PC-9 (cell line): ENCODE measurements around the gene EVC. TPM values are rescaled to one million over a fixed set of nuclear protein-coding genes. Genes with fewer than 3 reads are reported as not detected.

Experiments used
- BruUV-seq: library from RNA; stranded (reverse); fragments of 400-500 nt; replicated peaks from 2 replicates; lab custom pipeline; 2021; lab: Mats Ljungman, UMichigan
- CTCF ChIA-PET: fragments of 300-600 bp; sonication (Branson Sonifier 250); formaldehyde crosslinking; loops from one replicate; lab custom pipeline; 2022; ENCODE audit warnings: antibody characterized with exemption; lab: Charles Lee
- POLR2A ChIA-PET: fragments of 300-600 bp; sonication (Branson Sonifier 250); formaldehyde crosslinking; loops from one replicate; lab custom pipeline; 2022; ENCODE audit warnings: antibody characterized with exemption; ENCODE audit not compliant: unreplicated experiment; lab: Charles Lee
- DNase-seq, 2 experiments: peaks; one replicate each; pipeline versions ENCODE4 v3.0.0 to v3.0.0-alpha.2; 2015 to 2022; ENCODE audit warnings: mixed read lengths in 1 of 2
- H2AFZ ChIP-seq: fragments of 200-600 bp; sonication (generic); 2 replicates; pipeline ENCODE4 v1.8.1; 2017; ENCODE audit warnings: antibody characterized with exemption
- H3F3A ChIP-seq: fragments of 200-600 bp; sonication (generic); 2 replicates; pipeline ENCODE4 v1.8.1; 2017; ENCODE audit warnings: antibody characterized with exemption, mild to moderate bottlenecking, low read depth; ENCODE audit not compliant: insufficient read depth
- H3K27ac ChIP-seq: fragments of 200-600 bp; sonication (generic); 2 replicates; pipeline ENCODE4 v1.6.1; 2016; ENCODE audit warnings: mixed run types
- H3K27me3 ChIP-seq: fragments of 200-600 bp; sonication (generic); 2 replicates; pipeline ENCODE4 v1.6.1; 2016; ENCODE audit warnings: low read depth, mixed run types; ENCODE audit not compliant: insufficient read depth
- H3K36me3 ChIP-seq: fragments of 200-600 bp; sonication (generic); 2 replicates; pipeline ENCODE4 v1.6.1; 2016; ENCODE audit warnings: low read depth, mixed run types
- H3K4me1 ChIP-seq: fragments of 200-600 bp; sonication (generic); replicated peaks from 2 replicates; pipeline ENCODE4 v1.6.1; 2016; ENCODE audit warnings: mixed run types; ENCODE audit not compliant: insufficient read depth
- H3K4me2 ChIP-seq: fragments of 200-600 bp; sonication (generic); 2 replicates; pipeline ENCODE4 v1.6.1; 2017; ENCODE audit warnings: mixed run types
- H3K4me3 ChIP-seq: fragments of 200-600 bp; sonication (generic); 2 replicates; pipeline ENCODE4 v1.6.1; 2016; ENCODE audit warnings: mixed run types
- H3K79me2 ChIP-seq: fragments of 200-600 bp; sonication (generic); 2 replicates; pipeline ENCODE4 v1.6.1; 2017; ENCODE audit warnings: low read depth, mixed run types
- H3K9me2 ChIP-seq: fragments of 200-600 bp; sonication (generic); 2 replicates; pipeline ENCODE4 v1.8.1; 2017; ENCODE audit warnings: mild to moderate bottlenecking; ENCODE audit not compliant: insufficient read depth
- H3K9me3 ChIP-seq: fragments of 200-600 bp; sonication (generic); 2 replicates; pipeline ENCODE4 v1.8.1; 2016; ENCODE audit warnings: low read depth; ENCODE audit not compliant: insufficient read depth
- H4K20me1 ChIP-seq: fragments of 200-600 bp; sonication (generic); 2 replicates; pipeline ENCODE4 v1.8.1; 2017; ENCODE audit not compliant: insufficient read depth
- EZH2 ChIP-seq: fragments of 200-600 bp; sonication (generic); IDR thresholded peaks from 2 replicates; pipeline ENCODE4 v1.8.0; 2017; ENCODE audit warnings: antibody characterized with exemption, low read depth
- intact Hi-C: fragments of 100-400 bp; cut with micrococcal nuclease; formaldehyde crosslinking; loops from one replicate; pipeline ENCODE4 v1.10.0; 2022; ENCODE audit not compliant: unreplicated experiment
- total RNA-seq: library from RNA; stranded (reverse); gene quantifications from 2 replicates; pipeline ENCODE4 v1.2.3, GENCODE V29; 2021
- TF ChIP-seq, protein P1 (sequence below): fragments of 200-600 bp; sonication (generic); conservative IDR thresholded peaks from 2 replicates; pipeline ENCODE4 v1.6.1; 2017; ENCODE audit warnings: mixed run types, antibody characterized with exemption, mild to moderate bottlenecking, moderate library complexity

EVC gene
- total RNA-seq, 1 experiment from 2014 or later = 14.0 TPM

DNA sequence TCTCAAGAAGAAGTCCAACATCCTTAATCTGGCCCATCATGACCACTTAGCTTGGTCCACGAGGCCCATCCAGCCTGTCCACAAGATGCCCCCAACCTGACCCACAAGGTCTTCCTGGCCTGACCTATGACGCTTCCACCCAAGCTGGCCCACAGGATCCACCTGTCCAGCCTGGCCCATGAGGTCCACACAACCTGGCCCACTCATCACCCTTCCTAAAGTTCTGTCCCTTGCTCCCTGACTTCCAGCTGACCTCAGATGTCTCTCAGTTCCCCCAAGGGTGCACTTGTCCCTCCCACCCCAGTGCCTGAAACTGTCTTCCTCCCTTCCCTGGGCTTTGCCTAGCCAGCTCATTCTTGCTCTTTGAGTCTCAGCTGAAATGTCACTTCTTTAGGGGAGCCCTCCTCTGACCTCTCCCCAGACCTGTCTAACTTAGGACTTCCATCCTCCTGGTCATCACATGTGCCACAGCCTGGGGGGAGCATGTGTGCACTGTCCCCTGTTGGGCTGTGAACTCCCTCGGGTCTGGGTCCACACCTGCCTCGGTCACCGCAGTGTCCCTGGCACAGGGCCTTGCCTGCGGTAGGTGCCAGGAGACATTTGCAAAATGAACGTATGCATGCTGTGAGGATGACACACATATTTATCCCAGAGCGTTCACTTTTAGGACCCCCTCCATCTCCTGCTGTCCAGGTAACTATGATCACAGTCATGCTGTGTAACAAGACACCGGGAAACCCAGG lies 61.7 kb downstream of the EVC start:
- TF ChIP-seq EZH2 = no peak
- TF ChIP-seq, protein P1, sequence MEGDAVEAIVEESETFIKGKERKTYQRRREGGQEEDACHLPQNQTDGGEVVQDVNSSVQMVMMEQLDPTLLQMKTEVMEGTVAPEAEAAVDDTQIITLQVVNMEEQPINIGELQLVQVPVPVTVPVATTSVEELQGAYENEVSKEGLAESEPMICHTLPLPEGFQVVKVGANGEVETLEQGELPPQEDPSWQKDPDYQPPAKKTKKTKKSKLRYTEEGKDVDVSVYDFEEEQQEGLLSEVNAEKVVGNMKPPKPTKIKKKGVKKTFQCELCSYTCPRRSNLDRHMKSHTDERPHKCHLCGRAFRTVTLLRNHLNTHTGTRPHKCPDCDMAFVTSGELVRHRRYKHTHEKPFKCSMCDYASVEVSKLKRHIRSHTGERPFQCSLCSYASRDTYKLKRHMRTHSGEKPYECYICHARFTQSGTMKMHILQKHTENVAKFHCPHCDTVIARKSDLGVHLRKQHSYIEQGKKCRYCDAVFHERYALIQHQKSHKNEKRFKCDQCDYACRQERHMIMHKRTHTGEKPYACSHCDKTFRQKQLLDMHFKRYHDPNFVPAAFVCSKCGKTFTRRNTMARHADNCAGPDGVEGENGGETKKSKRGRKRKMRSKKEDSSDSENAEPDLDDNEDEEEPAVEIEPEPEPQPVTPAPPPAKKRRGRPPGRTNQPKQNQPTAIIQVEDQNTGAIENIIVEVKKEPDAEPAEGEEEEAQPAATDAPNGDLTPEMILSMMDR = no peak
- H3K4me2 ChIP-seq = no peak overlapping the region
- CTCF ChIA-PET = no interaction called here
- H4K20me1 ChIP-seq = no peaks in the 10 kb centered on the region
- no peak overlapping the region for H3K27ac ChIP-seq
- H3K4me1 ChIP-seq = no peaks in the 10 kb centered on the region
- no TSS peak for BruUV-seq
- POLR2A ChIA-PET = no interaction called here
- H3K27me3 ChIP-seq = no peaks in the 10 kb centered on the region
- no peak overlapping the region for H3K4me3 ChIP-seq
- H3K36me3 ChIP-seq = no peaks in the 10 kb centered on the region
- H3K9me3 ChIP-seq = 0 out of 2 replicates have a peak, but pooled peaks cover 7% of the 10 kb centered on the region
- no peaks in the 10 kb centered on the region for H3K9me2 ChIP-seq
- intact Hi-C loops = no loop called here
- no peaks in the 10 kb centered on the region for H3F3A ChIP-seq
- H3K79me2 ChIP-seq = no peaks in the 10 kb centered on the region
- no peak for DNase-seq
- no peak overlapping the region for H2AFZ ChIP-seq

DNA sequence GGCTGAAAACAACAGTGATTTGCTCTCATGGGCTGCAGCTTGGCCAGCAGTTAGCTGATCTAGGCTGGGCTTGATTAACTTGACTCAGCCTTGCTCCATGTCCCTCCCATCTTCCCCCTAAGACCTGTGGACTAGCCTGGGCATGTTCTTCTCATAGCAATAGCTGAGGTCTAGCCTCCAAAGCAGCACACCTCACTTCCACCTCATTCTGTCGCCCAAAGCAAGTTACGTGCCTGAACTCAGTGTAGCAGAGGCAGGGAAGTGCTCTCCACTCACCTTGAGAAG lies 62.2 kb downstream of the EVC start:
- Histone ChIP-seq H3F3A (no peaks in the 10 kb centered on the region), H3K27me3 (no peaks in the 10 kb centered on the region), H3K4me1 (no peaks in the 10 kb centered on the region), H2AFZ (no peak overlapping the region), H3K9me2 (no peaks in the 10 kb centered on the region), H3K36me3 (no peaks in the 10 kb centered on the region), H3K4me2 (no peak overlapping the region), H3K27ac (no peak overlapping the region), H4K20me1 (no peaks in the 10 kb centered on the region), H3K9me3 (0 out of 2 replicates have a peak, but pooled peaks cover 7% of the 10 kb centered on the region), H3K4me3 (no peak overlapping the region), H3K79me2 (no peaks in the 10 kb centered on the region)
- no TSS peak for BruUV-seq
- TF ChIP-seq EZH2 = no peak
- TF ChIP-seq, protein P1 = no peak
- intact Hi-C loops = no loop called here
- ChIA-PET POLR2A (no interaction called here), CTCF (no interaction called here)
- DNase-seq = no peak

DNA sequence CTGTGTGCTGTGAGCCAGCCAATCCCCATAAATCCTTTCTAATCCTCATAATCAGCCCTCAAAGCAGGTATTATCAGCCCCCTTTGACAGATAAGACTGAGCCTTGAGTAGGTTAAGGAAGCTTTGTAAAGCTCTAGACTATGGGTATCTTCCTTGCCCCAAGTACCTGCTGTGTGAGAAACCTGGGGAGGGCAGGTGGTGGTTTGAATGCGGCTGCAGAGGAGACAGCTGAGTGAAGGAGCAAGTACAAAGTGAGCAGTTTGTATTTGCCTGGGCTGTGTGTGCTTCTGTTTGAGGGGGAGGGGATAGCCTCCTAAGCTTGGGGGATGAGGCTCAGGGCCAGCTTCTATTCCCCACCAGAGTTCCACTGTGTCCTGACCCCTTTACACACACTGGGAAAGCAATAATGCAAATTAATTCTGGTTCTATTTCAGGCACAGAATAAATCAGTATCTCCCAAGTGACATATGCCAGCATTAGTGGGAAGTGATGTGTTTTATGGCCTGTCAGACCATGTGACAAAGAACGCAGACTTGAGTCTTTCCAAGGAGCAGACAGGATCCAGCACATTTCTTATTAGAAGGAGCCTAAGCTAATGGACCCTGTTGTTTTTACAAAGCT lies 63.5 kb downstream of the EVC start:
- H3K9me3 ChIP-seq = 0 out of 2 replicates have a peak, but pooled peaks cover 7% of the 10 kb centered on the region
- no TSS peak for BruUV-seq
- CTCF ChIA-PET = no interaction called here

More for the DNA sequence above, 63.5 kb downstream of the EVC start:
- TF ChIP-seq EZH2 = no peak
- TF ChIP-seq, protein P1 = no peak
- H3F3A ChIP-seq = no peaks in the 10 kb centered on the region
- no peak overlapping the region for H2AFZ ChIP-seq
- DNase-seq = no peak
- no peaks in the 10 kb centered on the region for H3K27me3 ChIP-seq
- no peak overlapping the region for H3K27ac ChIP-seq
- H3K4me1 ChIP-seq = no peaks in the 10 kb centered on the region
- POLR2A ChIA-PET = no interaction called here
- intact Hi-C loops = no loop called here
- H3K9me2 ChIP-seq = no peaks in the 10 kb centered on the region
- no peak overlapping the region for H3K4me3 ChIP-seq
- H3K79me2 ChIP-seq = no peaks in the 10 kb centered on the region
- H4K20me1 ChIP-seq = no peaks in the 10 kb centered on the region
- H3K36me3 ChIP-seq = no peaks in the 10 kb centered on the region
- H3K4me2 ChIP-seq = no peak overlapping the region
